NCI-H2227 treated with DMSO at 0.1 percent for 48 hours (cell line): ENCODE data around the gene THSD7A.

Experiments used
- DNase-seq: peaks from one replicate; lab custom pipeline; 2025; lab: John Stamatoyannopoulos, UW

Gene THSD7A

GRCh38 chr7:11751807-11752389 is 80.1 kb downstream of the THSD7A start:
- no peak for DNase-seq

- DNase-seq: no peak
Measured at GRCh38 chr7:11751315-11751714, 80.7 kb downstream of the THSD7A start.

- DNase-seq: no peak
Measured at GRCh38 chr7:11750191-11750590, 81.8 kb downstream of the THSD7A start.

DNA sequence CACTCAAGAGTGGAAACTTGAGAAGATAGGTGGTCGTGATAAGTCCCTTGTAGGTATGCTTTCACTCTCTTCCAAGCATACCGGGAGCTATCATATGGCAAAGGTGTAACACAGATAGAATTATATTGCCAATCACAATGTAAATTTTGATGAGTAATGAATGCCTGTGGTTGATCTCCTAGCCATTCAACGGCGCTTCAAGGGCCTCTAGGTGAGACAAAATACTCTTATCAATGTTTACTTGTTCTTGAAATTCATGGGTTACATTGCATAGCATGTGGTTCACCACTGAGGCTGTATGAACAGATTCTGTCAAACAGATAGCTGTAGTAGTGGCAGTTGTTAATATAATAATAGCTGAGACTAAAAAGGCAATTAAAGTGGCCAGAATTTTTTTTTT is 82.4 kb downstream of the THSD7A start:
- no peak for DNase-seq

DNA sequence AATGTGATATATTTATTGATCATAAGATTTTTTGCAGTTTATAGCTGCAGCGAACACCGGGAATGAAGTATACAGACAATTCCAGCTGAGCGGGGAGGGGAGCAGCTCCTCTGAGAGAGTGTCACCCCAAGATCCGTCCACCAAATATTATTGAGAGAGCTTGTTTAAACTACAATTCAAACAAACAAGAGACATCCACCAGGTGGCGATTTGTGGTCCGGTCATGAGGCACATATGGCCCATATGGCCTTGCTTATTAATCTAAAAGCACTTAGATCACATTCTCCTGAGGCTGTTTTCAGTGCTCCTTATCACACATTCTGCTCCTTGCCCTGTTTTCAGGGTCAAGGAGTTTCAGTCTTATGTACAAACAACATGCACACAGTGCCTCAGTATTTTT is 83.1 kb downstream of the THSD7A start:
- no peak for DNase-seq

DNA sequence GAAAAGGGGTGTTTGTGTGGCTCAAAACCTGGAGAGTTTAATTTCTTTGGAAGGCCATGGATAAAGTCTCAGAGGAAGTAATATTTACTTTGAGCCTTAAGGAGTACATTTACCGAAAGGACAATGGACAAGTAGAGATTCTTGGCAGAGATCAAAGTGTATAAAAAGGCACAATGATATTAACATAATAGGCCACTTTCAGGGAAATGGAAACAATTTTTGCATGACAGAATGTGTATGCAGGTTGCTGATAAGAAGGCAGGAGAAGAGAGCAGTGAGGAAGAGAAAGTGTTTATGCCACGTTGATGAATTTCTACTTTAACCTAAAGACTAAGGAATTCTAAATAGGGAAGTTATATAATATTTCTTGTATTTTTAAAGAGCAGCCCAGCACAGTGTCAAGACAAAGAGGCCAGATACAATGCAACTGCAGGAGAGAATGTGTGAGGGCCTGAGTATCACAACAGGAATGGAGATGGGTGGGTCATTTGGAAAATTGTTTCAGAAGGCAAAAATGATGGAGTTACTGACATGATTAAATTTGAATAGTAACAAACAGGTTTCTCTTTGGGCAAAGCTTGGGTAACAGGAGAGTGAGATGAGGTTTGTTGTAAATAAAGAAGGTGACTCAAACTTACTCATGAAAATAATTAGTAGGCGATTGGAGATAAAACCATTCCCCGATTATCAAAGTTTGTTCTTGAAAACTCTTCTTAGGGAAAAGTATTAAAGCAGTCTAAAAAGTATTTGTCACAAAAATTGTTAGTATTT is 84.1 kb downstream of the THSD7A start:
- DNase-seq: no peak

GRCh38 chr7:11746591-11746990 is 85.4 kb downstream of the THSD7A start:
- DNase-seq: no peak

DNA sequence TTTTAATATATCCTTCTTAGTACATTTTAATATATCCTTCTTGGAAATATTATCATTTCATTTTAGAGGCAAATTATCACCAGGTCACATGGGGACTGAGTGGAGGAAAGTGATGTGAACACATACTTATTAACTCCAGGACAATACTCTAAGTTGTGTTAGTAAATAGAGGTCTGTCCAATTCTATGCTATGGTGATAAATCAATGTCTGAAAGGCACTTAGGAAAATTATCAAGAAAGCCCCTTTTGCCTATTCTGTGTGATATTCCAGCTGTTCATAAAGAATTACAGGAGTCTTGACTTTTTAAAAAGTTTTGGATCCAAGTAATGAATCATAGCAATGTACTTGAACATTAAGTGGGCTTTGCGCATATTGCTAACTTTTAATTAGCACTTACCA is 88.5 kb downstream of the THSD7A start:
- peak; percentile 46 for DNase-seq

DNA sequence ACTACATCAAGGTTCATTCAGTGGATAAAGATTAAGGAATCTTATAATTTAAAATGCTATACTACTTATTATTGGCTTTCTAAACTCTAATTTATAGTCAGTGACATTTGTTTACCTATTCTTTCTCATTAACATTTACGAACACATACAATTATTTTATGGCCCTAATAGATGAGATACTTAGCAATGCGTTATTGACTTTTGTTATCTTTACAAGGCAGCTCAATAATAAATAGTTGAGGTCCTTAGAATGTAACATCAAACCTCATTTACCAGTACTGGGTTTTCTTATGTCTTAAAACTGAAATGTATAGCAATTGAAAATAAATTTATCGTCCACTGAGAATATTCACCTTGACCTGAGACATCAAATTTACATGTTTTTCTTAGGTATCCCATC is 89.0 kb downstream of the THSD7A start:
- DNase-seq: no peak

DNA sequence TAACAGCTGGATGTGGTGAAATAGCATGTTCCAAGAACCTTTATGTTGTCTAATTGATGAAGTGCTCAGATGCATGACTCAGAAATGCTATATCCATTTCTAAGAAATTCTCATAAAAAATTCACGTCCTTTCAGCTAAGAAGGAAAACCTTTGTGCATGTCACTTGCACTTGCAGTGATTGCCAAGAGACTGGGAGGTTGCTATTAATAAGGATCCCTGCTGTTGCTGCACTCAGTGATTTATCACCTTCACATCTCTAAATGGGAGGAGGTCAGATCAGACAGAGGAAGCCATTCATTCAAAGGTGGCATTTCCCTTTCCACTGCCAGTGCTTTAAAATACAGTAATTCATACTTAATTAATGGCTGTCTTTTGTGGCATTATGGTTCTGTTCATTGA is 89.5 kb downstream of the THSD7A start:
- peak; percentile 94 for DNase-seq

- no peak for DNase-seq
Measured at GRCh38 chr7:11737723-11738122, 94.3 kb downstream of the THSD7A start.

DNA sequence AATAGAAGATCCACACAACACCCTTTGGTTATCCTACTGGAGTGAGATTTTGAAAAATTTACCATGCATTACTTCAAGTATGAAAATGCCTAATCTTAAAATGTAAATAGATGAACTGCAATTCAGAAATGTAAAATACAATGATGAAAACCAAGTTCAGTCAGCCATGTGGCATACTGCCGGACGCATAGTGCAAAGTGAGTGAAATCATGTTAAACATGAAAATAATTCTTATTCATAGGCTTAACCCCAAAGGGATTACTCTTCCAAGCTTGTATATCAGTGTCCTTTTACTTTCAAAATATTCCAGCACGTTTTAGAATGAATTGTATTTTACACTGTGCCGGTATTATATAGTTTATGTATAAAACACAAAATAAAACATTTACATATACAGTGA is 99.8 kb downstream of the THSD7A start:
- no peak for DNase-seq

DNA sequence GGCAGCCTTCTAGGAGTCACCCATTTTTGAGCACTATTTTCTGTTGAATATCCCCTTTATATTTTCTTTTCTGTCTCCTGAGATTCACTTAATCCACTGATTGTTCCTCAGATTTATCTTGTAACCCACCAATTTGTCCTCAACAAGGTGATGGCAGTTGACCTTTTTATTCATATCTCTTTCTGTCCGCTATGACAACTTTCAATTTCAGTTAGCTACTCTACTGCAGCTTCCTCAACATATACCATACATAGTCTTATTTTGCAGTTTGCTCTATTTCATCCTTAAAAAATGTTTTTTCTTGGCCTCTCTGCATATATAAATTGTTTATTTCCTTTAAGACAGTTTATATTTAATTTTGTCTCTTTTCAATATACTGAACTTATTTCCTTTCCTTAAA is 101.3 kb downstream of the THSD7A start:
- no peak for DNase-seq

- no peak for DNase-seq
Measured at GRCh38 chr7:11727864-11728263, 104.1 kb downstream of the THSD7A start.

- DNase-seq: no peak
Measured at GRCh38 chr7:11726794-11727155, 105.2 kb downstream of the THSD7A start.

- DNase-seq: no peak
Measured at GRCh38 chr7:11726001-11726793, 105.8 kb downstream of the THSD7A start.

GRCh38 chr7:11716185-11716584 is 115.8 kb downstream of the THSD7A start:
- DNase-seq: no peak

DNA sequence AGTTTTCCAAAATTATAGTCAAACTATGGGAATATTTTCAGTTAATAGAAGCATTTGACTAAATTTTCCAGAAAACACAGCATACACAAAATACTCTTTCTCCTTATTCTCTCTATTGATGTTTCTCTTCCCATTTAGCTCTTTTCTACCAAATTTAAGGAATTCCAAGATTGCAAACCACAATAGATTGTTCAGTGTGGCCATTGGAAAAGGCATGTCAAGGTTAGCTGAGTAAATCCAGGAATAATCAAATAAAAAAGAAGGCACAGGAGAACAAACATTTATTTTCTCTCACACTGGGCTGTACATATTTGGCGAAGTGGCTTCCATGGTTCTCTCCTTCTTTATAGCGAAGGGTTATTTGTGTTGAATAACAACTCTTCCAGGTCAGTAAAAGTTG is 117.3 kb downstream of the THSD7A start:
- DNase-seq: no peak

GRCh38 chr7:11714205-11714604 is 117.8 kb downstream of the THSD7A start:
- DNase-seq: no peak

- DNase-seq: no peak
Measured at GRCh38 chr7:11713352-11713751, 118.6 kb downstream of the THSD7A start.

GRCh38 chr7:11710377-11710776 is 121.6 kb downstream of the THSD7A start:
- no peak for DNase-seq

GRCh38 chr7:11709196-11709595 is 122.8 kb downstream of the THSD7A start:
- DNase-seq: no peak

GRCh38 chr7:11707606-11708193 is 124.3 kb downstream of the THSD7A start:
- no peak for DNase-seq
